GM20000 (cell line): ENCODE measurements around the gene LEMD3.

Experiments used
- DNase-seq: peaks from one replicate; pipeline ENCODE4 v3.0.0; 2012; ENCODE audit warnings: low spot score
- CTCF ChIP-seq: IDR thresholded peaks from 2 replicates; pipeline ENCODE4 v1.5.1; 2012; ENCODE audit warnings: mild to moderate bottlenecking, control low read depth; ENCODE audit errors: extremely low read depth, missing control alignments

The LEMD3 gene

GRCh38 chr12:65169320-65170208, at the start of gene LEMD3:
LEMD3 (plus strand) TSS chr12:65169583; CDS start chr12:65169597, 14 bp downstream.
- TF ChIP-seq CTCF: no peak
- DNase-seq: peak; percentile 93

- DNase-seq: peak; percentile 47
- no peak for TF ChIP-seq CTCF
Observed at GRCh38 chr12:65121049-65121955, 48.1 kb upstream of the LEMD3 start, which contains the start of gene WIF1. WIF1 (minus strand) TSS chr12:65121305; CDS start chr12:65121191, 114 bp downstream.

- DNase-seq: no peak
- TF ChIP-seq CTCF: no peak
Observed at GRCh38 chr12:65121956-65122469, 47.4 kb upstream of the LEMD3 start.

GRCh38 chr12:65122703-65123102, 46.7 kb upstream of the LEMD3 start:
- no peak for DNase-seq
- no peak for TF ChIP-seq CTCF

- TF ChIP-seq CTCF: peak; percentile 43
- DNase-seq: peak; percentile 33
Observed at GRCh38 chr12:65123435-65124063, 45.8 kb upstream of the LEMD3 start.

- no peak for DNase-seq
- TF ChIP-seq CTCF: no peak
Observed at GRCh38 chr12:65125247-65125646, 44.1 kb upstream of the LEMD3 start.
